K562 (cell line): ENCODE data around the gene NLRC3. TPM values are rescaled to one million over a fixed set of nuclear protein-coding genes. Genes with fewer than 3 reads are reported as not detected.

Experiments used
- ATAC-seq: fragments of 200-7000 bp; cut with Tn5 transposase; 3 replicates; pipeline ENCODE4 v1.9.1; 2020; ENCODE audit warnings: moderate library complexity
- BruUV-seq: library from RNA; stranded (reverse); fragments of 400-500 nt; replicated peaks from 2 replicates; lab custom pipeline; 2021; lab: Mats Ljungman, UMichigan
- CTCF ChIA-PET: fragments of 300-600 bp; formaldehyde crosslinking; extraction: SDS; loops from one replicate; lab custom pipeline; 2021; ENCODE audit warnings: low intra/inter-chr PET ratio; lab: Yijun Ruan, JAX
- POLR2A ChIA-PET: fragments of 300-600, 350-650 bp; sonication (Branson Sonifier 250); formaldehyde crosslinking; extraction: SDS; loops from one replicate; lab custom pipeline; 2021; ENCODE audit warnings: antibody characterized with exemption, inconsistent platforms; lab: Yijun Ruan, JAX
- DNase-seq, 4 experiments: peaks; one replicate each; pipeline versions ENCODE4 v3.0.0 to v3.0.0-alpha.2; 2011 to 2018; ENCODE audit warnings: low spot score in 3 of 4, mixed read lengths in 3 of 4; ENCODE audit errors: extremely low read depth in 1 of 4
- FAIRE-seq: peaks from 2 replicates; lab custom pipeline; 2011; peaks lifted over from hg19 to GRCh38; lab: Jason Lieb, UNC
- H2AFZ ChIP-seq: 2 replicates; pipeline ENCODE4 v1.6.0; 2011; ENCODE audit warnings: low read depth, low read length, control low read depth, inconsistent platforms
- H3K27ac ChIP-seq: fragments of 200-600 bp; 3 replicates; pipeline ENCODE4 v1.8.0; 2011; ENCODE audit warnings: low read depth, mild to moderate bottlenecking, control low read depth, inconsistent platforms, low read length, moderate library complexity, mixed read lengths; ENCODE audit errors: extremely low read depth
- H3K27me3 ChIP-seq, 2 experiments: fragments of 300-600 bp in 1 of 2; 2 replicates in 1 of 2; 3 replicates in 1 of 2; pipeline versions ENCODE4 v1.6.0 to v1.8.0; 2011; ENCODE audit warnings: inconsistent platforms in 2 of 2, low read length in 2 of 2, mild to moderate bottlenecking in 1 of 2, mixed read lengths in 1 of 2, moderate library complexity in 1 of 2; ENCODE audit not compliant: control insufficient read depth in 2 of 2, insufficient read depth in 2 of 2
- H3K36me3 ChIP-seq: fragments of 300-600 bp; 3 replicates; pipeline ENCODE4 v1.8.0; 2011; ENCODE audit warnings: mild to moderate bottlenecking, low read length, inconsistent platforms; ENCODE audit not compliant: control insufficient read depth, insufficient read depth
- H3K4me1 ChIP-seq, 2 experiments: fragments of 200-600 bp in 1 of 2; replicated peaks in 1 of 2; 2 replicates in 1 of 2; 3 replicates in 1 of 2; pipeline versions ENCODE4 v1.5.1 to v1.8.0; 2011; ENCODE audit warnings: inconsistent platforms in 2 of 2, low read length in 2 of 2, mild to moderate bottlenecking in 1 of 2, mixed read lengths in 1 of 2, moderate library complexity in 1 of 2; ENCODE audit not compliant: control insufficient read depth in 2 of 2, insufficient read depth in 2 of 2
- H3K4me2 ChIP-seq: 2 replicates; pipeline ENCODE4 v1.6.1; 2011; ENCODE audit warnings: low read length, control low read depth, inconsistent platforms, mixed read lengths; ENCODE audit not compliant: insufficient read depth
- H3K4me3 ChIP-seq: fragments of 200-600 bp; sonication (generic), shearing (Covaris generic); 2 replicates; pipeline ENCODE4 v1.5.1; 2016; ENCODE audit warnings: control low read depth, inconsistent platforms
- H3K79me2 ChIP-seq: fragments of 200-600 bp; 3 replicates; pipeline ENCODE4 v1.8.0; 2011; ENCODE audit warnings: low read length, inconsistent platforms; ENCODE audit not compliant: control insufficient read depth, insufficient read depth
- H3K9ac ChIP-seq, 2 experiments: 2 replicates each; pipeline versions ENCODE4 v1.6.0 to v1.6.1; 2011; ENCODE audit warnings: low read depth in 2 of 2, low read length in 2 of 2, control low read depth in 1 of 2, inconsistent platforms in 1 of 2, mild to moderate bottlenecking in 1 of 2, mixed read lengths in 1 of 2; ENCODE audit not compliant: insufficient read depth in 1 of 2
- H3K9me1 ChIP-seq: one replicate; pipeline ENCODE4 v1.6.0; 2011; ENCODE audit warnings: inconsistent platforms, mild to moderate bottlenecking, low read length, moderate library complexity; ENCODE audit not compliant: control insufficient read depth, insufficient read depth
- H3K9me3 ChIP-seq: replicated peaks from 2 replicates; pipeline ENCODE4 v1.5.1; 2011; ENCODE audit warnings: low read depth, low read length, inconsistent platforms; ENCODE audit not compliant: control insufficient read depth, insufficient read depth
- H4K20me1 ChIP-seq: replicated peaks from 2 replicates; pipeline ENCODE4 v1.6.1; 2011; ENCODE audit warnings: low read length, inconsistent platforms, mixed read lengths; ENCODE audit not compliant: control insufficient read depth, insufficient read depth
- BRF1 ChIP-seq: IDR thresholded peaks from 3 replicates; pipeline ENCODE4 v1.6.1; 2011; ENCODE audit warnings: borderline replicate concordance, mild to moderate bottlenecking; ENCODE audit not compliant: insufficient read length; ENCODE audit errors: extremely low read depth
- CBX2 ChIP-seq: fragments of 200-600 bp; sonication (generic); IDR thresholded peaks from one replicate; pipeline ENCODE4 v1.6.1; 2012; ENCODE audit warnings: mild to moderate bottlenecking, low read length, inconsistent platforms; ENCODE audit not compliant: insufficient read depth, poor library complexity, severe bottlenecking
- EP400 ChIP-seq: fragments of 450-650 bp; IDR thresholded peaks from 2 replicates; pipeline ENCODE4 v1.6.1; 2017; ENCODE audit warnings: antibody characterized with exemption, mild to moderate bottlenecking, moderate library complexity
- FUS ChIP-seq: fragments of 200-400 bp; formaldehyde crosslinking; optimal IDR thresholded peaks from 2 replicates; pipeline ENCODE3; 2017; ENCODE audit warnings: low read depth, low read length
- HNRNPH1 ChIP-seq: fragments of 200-400 bp; formaldehyde crosslinking; optimal IDR thresholded peaks from 2 replicates; pipeline ENCODE3; 2017; ENCODE audit warnings: low read depth, mild to moderate bottlenecking, low read length, moderate library complexity
- KLF1 ChIP-seq: fragments of 450-650 bp; IDR thresholded peaks from 2 replicates; pipeline ENCODE4 v1.6.1; 2016; ENCODE audit warnings: missing genetic modification characterization, missing compliant biosample characterization
- PTBP1 ChIP-seq: fragments of 200-400 bp; formaldehyde crosslinking; IDR thresholded peaks from 2 replicates; pipeline ENCODE4 v1.6.1; 2017; ENCODE audit warnings: low read depth, low read length
- SAFB ChIP-seq: fragments of 200-400 bp; formaldehyde crosslinking; IDR thresholded peaks from 2 replicates; pipeline ENCODE4 v1.6.1; 2017; ENCODE audit warnings: low read depth, low read length, borderline replicate concordance
- STAT5A ChIP-seq: IDR thresholded peaks from 2 replicates; pipeline ENCODE4 v1.6.1; 2012; ENCODE audit warnings: low read length, inconsistent platforms, borderline replicate concordance
- STAT5B ChIP-seq: fragments of 250-450 bp; sonication (Bioruptor Pico); IDR thresholded peaks from 2 replicates; pipeline ENCODE4 v1.8.0; 2021; ENCODE audit warnings: mild to moderate bottlenecking, inconsistent platforms
- YBX1 ChIP-seq: fragments of 450-650 bp; IDR thresholded peaks from 2 replicates; pipeline ENCODE4 v1.7.1; 2016; ENCODE audit warnings: mild to moderate bottlenecking
- ZNF274 ChIP-seq: IDR thresholded peaks from 2 replicates; pipeline ENCODE4 v1.6.1; 2011; ENCODE audit warnings: low read depth, mild to moderate bottlenecking, low read length, moderate library complexity, borderline replicate concordance
- WGBS: fragments of 100-300 bp; shearing (Covaris generic); methylation state at CpG from one replicate; pipeline ENCODE4 v1.1.6; 2016; ENCODE audit warnings: low coverage, mixed read lengths; ENCODE audit not compliant: insufficient coverage; ENCODE audit errors: missing lambda C conversion rate; 5-methylcytosine and 5-hydroxymethylcytosine counted together
- in situ Hi-C: fragments of 300-500 bp; cut with MboI; formaldehyde crosslinking; loops from 4 replicates; pipeline ENCODE4 v1.15.0; 2018; ENCODE audit warnings: inconsistent platforms, mixed read lengths
- intact Hi-C: fragments of 100-400 bp; cut with micrococcal nuclease; formaldehyde crosslinking; loops from 2 replicates; pipeline ENCODE4 v1.14.2; 2022
- polyA plus RNA-seq, 8 experiments: library from polyadenylated mRNA; depleted of rRNA in 4 of 8; stranded (reverse) in 5 of 8; unstranded in 3 of 8; fragments of >200 nt; fragmentation: Nextera tagmentation in 2 of 8; fragmentation: Illumina TruSeq in 1 of 8; extraction: Ambion mirVana in 2 of 8; extraction: Trizol in 1 of 8; gene quantifications; 2 replicates each; pipeline versions ENCODE4 v1.2.1 to v1.2.3, GENCODE V29; 2011 to 2014; ENCODE audit warnings: inconsistent platforms in 1 of 8, missing spikeins in 1 of 8
- total RNA-seq, 7 experiments: library from RNA; depleted of rRNA in 6 of 7; stranded (reverse); fragments of >200 nt in 6 of 7; fragmentation: Illumina TruSeq in 2 of 7; extraction: Trizol in 2 of 7; gene quantifications; 2 replicates each; pipeline versions ENCODE4 v1.2.1 to v1.2.3, GENCODE V29; 2011 to 2021; ENCODE audit warnings: low replicate concordance in 1 of 7
- TF ChIP-seq, protein P1 (sequence below): sonication (generic); formaldehyde crosslinking; IDR thresholded peaks from 2 replicates; pipeline ENCODE4 v1.8.1; 2022; ENCODE audit warnings: missing genetic modification reagents

The NLRC3 gene
- total and polyA plus RNA-seq, 9 of the 15 experiments (the other 6 are each of a cell fraction or from before 2014, with no cell fraction given) = 0.03 to 0.13 (median 0.03) TPM; not detected in 4

DNA sequence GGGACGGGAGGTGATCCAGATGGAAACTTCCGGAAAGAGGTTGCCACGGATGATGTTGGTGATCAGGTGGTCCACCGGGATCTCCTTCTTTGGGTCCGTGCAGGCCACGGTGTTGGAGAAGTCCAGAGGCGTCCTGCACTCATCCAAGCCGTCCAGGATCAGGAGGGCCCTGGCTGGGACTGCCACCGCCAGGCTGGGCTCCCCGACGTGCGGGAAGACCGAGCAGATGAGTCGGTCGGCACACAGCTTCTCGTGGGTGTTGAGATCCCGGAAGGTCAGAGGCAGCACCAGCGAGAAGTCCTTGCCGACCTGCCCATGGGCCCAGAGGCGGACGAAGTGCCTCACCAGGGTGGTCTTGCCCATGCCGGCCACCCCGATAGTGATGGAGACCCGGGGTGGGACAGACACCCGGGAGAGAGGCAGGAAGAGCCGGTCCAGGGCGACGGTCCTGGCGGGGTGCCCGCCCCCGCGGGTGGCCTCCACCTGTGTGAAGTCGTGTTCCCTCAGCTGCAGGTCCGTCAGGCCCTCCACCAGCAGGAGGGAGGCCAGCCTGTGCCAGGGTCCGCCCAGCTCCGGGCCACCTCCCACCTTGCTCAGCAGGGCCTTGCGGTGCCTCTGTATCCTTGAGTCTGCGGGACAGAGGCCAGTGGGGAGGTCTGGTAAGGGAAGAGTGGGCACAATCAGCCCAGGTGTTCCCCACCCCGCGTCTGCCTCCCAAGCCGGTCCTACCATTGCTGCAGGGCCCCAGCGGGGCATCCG is 12.9 kb downstream of the NLRC3 start:
- ChIA-PET CTCF (no interaction called here), POLR2A (no interaction called here)
- in situ Hi-C loops = no loop called here
- 3% methylated on average over 41 of the region's 43 CpGs for WGBS
- BruUV-seq = no TSS peak
- no peaks in the 10 kb centered on the region for H3K36me3 ChIP-seq
- intact Hi-C loops = no loop called here
- peaks cover 7% of the 10 kb centered on the region; the same call in 1 of the 2 replicates for H4K20me1 ChIP-seq
- no peak overlapping the region for H3K4me2 ChIP-seq
- no peak overlapping the region for H3K27ac ChIP-seq
- no peak for ATAC-seq
- FAIRE-seq = no peak
- H3K9me3 ChIP-seq = no peaks in the 10 kb centered on the region
- no peak for DNase-seq
- H3K27me3 ChIP-seq = peaks cover 37 to 49% of the 10 kb centered on the region in 2 experiments
- no peak overlapping the region for H2AFZ ChIP-seq
- no peak for TF ChIP-seq STAT5A
- no peak overlapping the region for H3K4me3 ChIP-seq
- H3K9ac ChIP-seq = no peak overlapping the region; a peak in 1 of 4 replicates
- H3K4me1 ChIP-seq = peaks cover 0 to 26% of the 10 kb centered on the region in 2 experiments; a peak in 2 of 5 replicates
- H3K79me2 ChIP-seq = no peaks in the 10 kb centered on the region
- no peaks in the 10 kb centered on the region for H3K9me1 ChIP-seq

DNA sequence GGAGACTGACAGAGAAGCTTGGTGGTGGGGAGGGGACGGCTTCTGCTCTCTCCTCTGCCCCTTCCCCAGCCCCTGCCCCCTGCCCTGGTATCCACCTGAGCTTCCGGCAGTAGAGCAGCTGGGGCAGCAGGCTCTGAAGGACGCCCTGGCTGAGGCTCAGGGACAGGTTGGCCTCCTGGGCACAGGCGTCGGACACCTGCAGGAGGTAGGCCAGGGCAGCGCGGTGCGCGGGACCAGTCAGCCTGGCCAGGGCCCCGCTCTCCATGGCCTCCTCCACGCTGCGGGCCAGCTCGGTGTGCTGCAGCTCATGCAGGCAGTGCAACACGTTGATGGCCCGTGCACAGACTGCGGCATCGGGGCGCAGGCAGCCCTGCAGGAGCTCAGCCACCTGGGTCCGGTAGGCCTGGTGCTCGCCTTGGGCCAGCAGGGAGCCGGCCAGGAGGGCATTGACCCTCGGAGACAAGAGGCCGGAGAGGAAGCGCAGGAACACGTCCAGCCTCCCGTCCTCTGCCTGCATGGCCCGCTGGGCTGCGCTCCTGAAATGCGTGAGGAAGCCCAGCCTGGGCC is 14.2 kb downstream of the NLRC3 start:
- DNase-seq (no peak), FAIRE-seq (no peak), ATAC-seq (no peak)
- Histone ChIP-seq H3K9me3 (no peaks in the 10 kb centered on the region), H3K4me3 (no peak overlapping the region), H3K27me3 (peaks cover 48 to 52% of the 10 kb centered on the region in 2 experiments), H3K79me2 (no peaks in the 10 kb centered on the region), H3K9ac (no peak overlapping the region), H3K36me3 (no peaks in the 10 kb centered on the region), H2AFZ (no peak overlapping the region), H3K4me2 (no peak overlapping the region), H4K20me1 (peaks cover 7% of the 10 kb centered on the region; the same call in 1 of the 2 replicates), H3K9me1 (no peaks in the 10 kb centered on the region), H3K27ac (no peak overlapping the region), H3K4me1 (peaks cover 0 to 26% of the 10 kb centered on the region in 2 experiments; a peak in 2 of 5 replicates)
- intact Hi-C loops = no loop called here
- TF ChIP-seq HNRNPH1 (no peak), KLF1 (tag) (no peak), STAT5B (CRISPR knock-in tag) (no peak), SAFB (no peak), CBX2 (no peak), EP400 (no peak), YBX1 (no peak), BRF1 (no peak), FUS (no peak), PTBP1 (no peak), ZNF274 (no peak)
- TF ChIP-seq, protein P1, sequence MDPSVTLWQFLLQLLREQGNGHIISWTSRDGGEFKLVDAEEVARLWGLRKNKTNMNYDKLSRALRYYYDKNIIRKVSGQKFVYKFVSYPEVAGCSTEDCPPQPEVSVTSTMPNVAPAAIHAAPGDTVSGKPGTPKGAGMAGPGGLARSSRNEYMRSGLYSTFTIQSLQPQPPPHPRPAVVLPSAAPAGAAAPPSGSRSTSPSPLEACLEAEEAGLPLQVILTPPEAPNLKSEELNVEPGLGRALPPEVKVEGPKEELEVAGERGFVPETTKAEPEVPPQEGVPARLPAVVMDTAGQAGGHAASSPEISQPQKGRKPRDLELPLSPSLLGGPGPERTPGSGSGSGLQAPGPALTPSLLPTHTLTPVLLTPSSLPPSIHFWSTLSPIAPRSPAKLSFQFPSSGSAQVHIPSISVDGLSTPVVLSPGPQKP = no peak
- ChIA-PET POLR2A (no interaction called here), CTCF (no interaction called here)
- WGBS = 17% methylated on average over 19 of the region's 29 CpGs
- BruUV-seq = no TSS peak
- in situ Hi-C loops = no loop called here
